Measurements from ENCODE around the gene PCBP4.

Gene PCBP4

DNA sequence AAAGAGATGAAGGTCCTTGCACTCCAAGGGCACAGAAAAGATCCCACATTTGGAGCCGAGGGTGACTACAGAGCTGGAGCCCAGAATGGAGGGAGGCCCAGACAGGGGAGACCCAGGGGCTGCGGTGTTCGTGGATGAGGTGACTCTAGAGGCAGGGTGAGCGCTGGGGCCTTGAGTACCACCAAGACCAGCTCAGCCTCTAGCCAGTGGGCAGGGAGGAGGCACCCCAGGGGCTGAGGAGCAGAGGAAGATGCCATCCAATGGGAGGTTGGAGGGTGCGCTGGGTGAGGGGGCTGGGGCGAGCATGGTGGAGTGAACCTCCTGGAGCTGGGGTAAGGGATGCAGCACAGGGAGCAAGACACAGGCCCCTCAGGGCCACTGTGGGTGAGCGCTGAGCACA is 38.8 kb downstream of the PCBP4 start:
- no peak for DNase-seq (ENCODE audit: low read depth, low spot score)
- H3K9me3 ChIP-seq (ENCODE audit: insufficient read depth, low read length), result no peaks in the 10 kb centered on the region
- no peak overlapping the region for H3K9ac ChIP-seq (ENCODE audit: insufficient read length, low read depth)
- H3K27me3 ChIP-seq (ENCODE audit: insufficient read depth, insufficient read length), result no peaks in the 10 kb centered on the region
- H3K4me3 ChIP-seq (ENCODE audit: insufficient read length, low read depth), result no peak overlapping the region
- TF ChIP-seq SUZ12 (IDR thresholded peaks at IDR 0.05; ENCODE audit: extremely low read depth, insufficient read depth, insufficient read length), result no peak
- no peak for TF ChIP-seq YY1 (IDR thresholded peaks at IDR 0.05; ENCODE audit: insufficient read depth, insufficient read length)
- no peak for TF ChIP-seq ZNF274 (IDR thresholded peaks at IDR 0.05; ENCODE audit: low read depth, low read length)
- H3K36me3 ChIP-seq (ENCODE audit: insufficient read depth, insufficient read length, low read length), result peaks cover 37% of the 10 kb centered on the region
- H3K4me1 ChIP-seq (ENCODE audit: insufficient read depth, insufficient read length), result no peaks in the 10 kb centered on the region

DNA sequence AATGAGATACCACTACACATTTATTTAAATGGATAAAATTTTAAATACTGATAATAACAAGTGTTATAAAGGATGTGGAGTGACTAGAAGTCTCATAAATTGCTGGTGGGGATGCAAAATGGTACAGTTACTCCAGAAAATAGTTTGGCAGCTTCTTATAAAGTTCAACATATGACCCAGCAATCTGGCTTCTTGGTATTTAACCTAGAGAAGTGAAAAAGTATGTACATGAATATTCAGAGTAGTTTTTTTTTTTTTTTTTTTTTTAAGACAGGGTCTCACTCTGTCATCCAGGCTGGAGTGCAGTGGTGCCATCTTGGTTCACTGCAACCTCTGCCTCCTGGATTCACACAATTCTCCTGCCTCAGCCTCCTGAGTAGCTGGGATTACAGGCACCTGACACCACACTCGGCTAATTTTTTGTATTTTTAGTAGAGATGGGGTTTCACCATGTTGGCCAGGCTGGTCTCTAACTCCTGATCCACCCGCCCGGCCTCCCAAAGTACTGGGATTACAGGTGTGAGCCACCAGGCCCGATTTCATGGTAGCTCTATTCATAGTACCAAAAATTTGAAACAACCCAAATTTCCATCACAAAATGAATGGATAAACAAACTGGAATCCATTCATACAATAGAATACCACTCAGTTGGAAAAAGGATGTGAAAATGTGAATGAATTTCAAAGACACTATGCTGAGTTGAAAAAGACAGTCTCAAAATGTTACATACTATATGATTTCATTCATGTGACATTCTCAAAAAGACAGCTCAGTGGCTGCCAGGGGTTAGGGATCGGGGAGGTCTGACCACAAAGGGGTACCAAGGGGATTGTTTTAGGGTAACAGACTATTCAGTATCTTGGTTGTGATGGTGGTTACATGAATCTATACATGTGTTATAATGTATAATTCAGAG is 39.9 kb downstream of the PCBP4 start:
- H3K36me3 ChIP-seq (ENCODE audit: insufficient read depth, insufficient read length, low read length), result peaks cover 26% of the 10 kb centered on the region

DNA sequence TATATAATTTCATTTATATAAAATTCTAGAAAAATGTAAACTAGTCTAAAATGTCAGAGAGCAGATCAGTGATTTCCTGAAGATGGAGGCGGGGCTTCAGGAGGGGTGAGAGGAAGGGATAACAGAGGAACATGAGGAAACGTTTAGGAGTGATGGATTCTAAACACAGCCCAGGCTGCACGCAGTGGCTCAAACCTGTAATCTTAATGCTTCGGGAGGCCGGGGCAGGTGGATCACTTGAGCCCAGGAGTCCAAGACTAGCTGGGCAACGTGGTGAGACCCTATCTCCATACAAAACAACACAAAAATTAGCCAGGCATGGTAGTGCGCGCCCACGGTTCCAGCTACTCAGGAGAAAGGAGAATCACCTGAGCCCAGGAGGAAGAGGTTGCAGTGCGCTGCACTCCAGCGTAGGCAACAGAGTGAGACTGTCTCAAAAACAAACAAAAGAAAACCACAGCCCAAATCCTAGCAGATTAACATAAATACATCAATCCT is 46.1 kb downstream of the PCBP4 start:
- no peak overlapping the region for H3K4me3 ChIP-seq (ENCODE audit: insufficient read length, low read depth)
- H3K9me3 ChIP-seq (ENCODE audit: insufficient read depth, low read length), result no peaks in the 10 kb centered on the region
- H3K4me1 ChIP-seq (ENCODE audit: insufficient read depth, insufficient read length), result no peaks in the 10 kb centered on the region
- H3K36me3 ChIP-seq (ENCODE audit: insufficient read depth, insufficient read length, low read length), result no peaks in the 10 kb centered on the region
- TF ChIP-seq ZNF274 (IDR thresholded peaks at IDR 0.05; ENCODE audit: low read depth, low read length) (no peak), SUZ12 (IDR thresholded peaks at IDR 0.05; ENCODE audit: extremely low read depth, insufficient read depth, insufficient read length) (no peak), YY1 (IDR thresholded peaks at IDR 0.05; ENCODE audit: insufficient read depth, insufficient read length) (no peak)
- no peak for DNase-seq (ENCODE audit: low read depth, low spot score)
- H3K27me3 ChIP-seq (ENCODE audit: insufficient read depth, insufficient read length), result no peaks in the 10 kb centered on the region
- no peak overlapping the region for H3K9ac ChIP-seq (ENCODE audit: insufficient read length, low read depth)

More for the DNA sequence above, 39.9 kb downstream of the PCBP4 start:
- Histone ChIP-seq H3K9ac (ENCODE audit: insufficient read length, low read depth) (no peak overlapping the region), H3K9me3 (ENCODE audit: insufficient read depth, low read length) (no peaks in the 10 kb centered on the region), H3K4me1 (ENCODE audit: insufficient read depth, insufficient read length) (no peaks in the 10 kb centered on the region), H3K27me3 (ENCODE audit: insufficient read depth, insufficient read length) (no peaks in the 10 kb centered on the region), H3K4me3 (ENCODE audit: insufficient read length, low read depth) (no peak overlapping the region)
- TF ChIP-seq ZNF274 (IDR thresholded peaks at IDR 0.05; ENCODE audit: low read depth, low read length) (no peak), YY1 (IDR thresholded peaks at IDR 0.05; ENCODE audit: insufficient read depth, insufficient read length) (no peak), SUZ12 (IDR thresholded peaks at IDR 0.05; ENCODE audit: extremely low read depth, insufficient read depth, insufficient read length) (no peak)
- DNase-seq (ENCODE audit: low read depth, low spot score), result no peak

DNA sequence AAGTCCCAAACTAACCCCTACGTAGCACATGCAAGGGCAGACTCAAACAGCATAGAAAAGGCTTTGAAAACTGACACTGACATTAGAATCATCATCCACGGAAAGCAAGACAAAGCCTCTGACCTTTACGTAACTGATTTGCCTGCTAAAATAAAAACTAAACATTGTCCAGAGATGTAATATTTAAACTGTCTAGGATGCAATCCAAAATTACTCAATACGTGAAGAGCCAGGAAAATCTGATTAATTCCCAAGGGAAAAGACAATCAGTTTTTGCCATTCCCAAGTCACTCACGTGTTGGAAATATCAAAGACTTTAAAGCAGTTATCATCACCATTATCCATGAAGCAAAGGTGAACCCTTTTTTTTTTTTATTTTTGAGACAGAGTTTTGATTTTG is 50.8 kb downstream of the PCBP4 start:
- H3K9ac ChIP-seq (ENCODE audit: insufficient read length, low read depth), result no peak overlapping the region
- no peaks in the 10 kb centered on the region for H3K9me3 ChIP-seq (ENCODE audit: insufficient read depth, low read length)
- no peaks in the 10 kb centered on the region for H3K4me1 ChIP-seq (ENCODE audit: insufficient read depth, insufficient read length)
- no peaks in the 10 kb centered on the region for H3K27me3 ChIP-seq (ENCODE audit: insufficient read depth, insufficient read length)
- TF ChIP-seq ZNF274 (IDR thresholded peaks at IDR 0.05; ENCODE audit: low read depth, low read length), result no peak
- TF ChIP-seq SUZ12 (IDR thresholded peaks at IDR 0.05; ENCODE audit: extremely low read depth, insufficient read depth, insufficient read length), result no peak
- no peak for TF ChIP-seq YY1 (IDR thresholded peaks at IDR 0.05; ENCODE audit: insufficient read depth, insufficient read length)
- no peak for DNase-seq (ENCODE audit: low read depth, low spot score)
- H3K4me3 ChIP-seq (ENCODE audit: insufficient read length, low read depth), result no peak overlapping the region
- no peaks in the 10 kb centered on the region for H3K36me3 ChIP-seq (ENCODE audit: insufficient read depth, insufficient read length, low read length)

DNA sequence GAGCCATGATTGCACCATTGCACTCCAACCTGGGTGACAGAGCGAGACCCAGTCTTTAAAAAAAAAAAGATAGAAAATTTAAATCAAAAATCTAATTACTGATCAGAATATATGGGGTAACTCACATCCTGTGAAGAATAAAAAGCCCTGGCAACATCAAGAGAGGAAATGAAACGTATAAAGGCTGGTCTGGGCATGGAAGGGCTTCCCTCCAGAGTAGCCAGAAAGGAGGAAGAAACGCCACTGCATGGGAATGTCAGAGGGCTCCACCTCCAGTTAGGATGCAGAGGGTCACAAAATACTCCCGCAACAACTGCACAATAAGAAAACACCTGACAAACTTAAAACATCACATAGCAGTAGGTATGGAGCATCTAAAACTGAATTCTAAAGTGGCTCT is 59.2 kb downstream of the PCBP4 start:
- H3K36me3 ChIP-seq (ENCODE audit: insufficient read depth, insufficient read length, low read length), result no peaks in the 10 kb centered on the region
- no peak overlapping the region for H3K4me3 ChIP-seq (ENCODE audit: insufficient read length, low read depth)
- TF ChIP-seq ZNF274 (IDR thresholded peaks at IDR 0.05; ENCODE audit: low read depth, low read length) (no peak), SUZ12 (IDR thresholded peaks at IDR 0.05; ENCODE audit: extremely low read depth, insufficient read depth, insufficient read length) (no peak), YY1 (IDR thresholded peaks at IDR 0.05; ENCODE audit: insufficient read depth, insufficient read length) (no peak)
- peaks cover 7% of the 10 kb centered on the region; the same call in 1 of the 2 replicates for H3K9me3 ChIP-seq (ENCODE audit: insufficient read depth, low read length)
- H3K27me3 ChIP-seq (ENCODE audit: insufficient read depth, insufficient read length), result no peaks in the 10 kb centered on the region
- H3K4me1 ChIP-seq (ENCODE audit: insufficient read depth, insufficient read length), result no peaks in the 10 kb centered on the region
- no peak for DNase-seq (ENCODE audit: low read depth, low spot score)
- H3K9ac ChIP-seq (ENCODE audit: insufficient read length, low read depth), result no peak overlapping the region
